NCI-H1417 treated with DMSO at 0.1 percent for 48 hours (cell line): Measurements from ENCODE around the gene CDK11B.

Source experiments
- DNase-seq: peaks from one replicate; lab custom pipeline; 2025; lab: John Stamatoyannopoulos, UW

CDK11B gene

DNA sequence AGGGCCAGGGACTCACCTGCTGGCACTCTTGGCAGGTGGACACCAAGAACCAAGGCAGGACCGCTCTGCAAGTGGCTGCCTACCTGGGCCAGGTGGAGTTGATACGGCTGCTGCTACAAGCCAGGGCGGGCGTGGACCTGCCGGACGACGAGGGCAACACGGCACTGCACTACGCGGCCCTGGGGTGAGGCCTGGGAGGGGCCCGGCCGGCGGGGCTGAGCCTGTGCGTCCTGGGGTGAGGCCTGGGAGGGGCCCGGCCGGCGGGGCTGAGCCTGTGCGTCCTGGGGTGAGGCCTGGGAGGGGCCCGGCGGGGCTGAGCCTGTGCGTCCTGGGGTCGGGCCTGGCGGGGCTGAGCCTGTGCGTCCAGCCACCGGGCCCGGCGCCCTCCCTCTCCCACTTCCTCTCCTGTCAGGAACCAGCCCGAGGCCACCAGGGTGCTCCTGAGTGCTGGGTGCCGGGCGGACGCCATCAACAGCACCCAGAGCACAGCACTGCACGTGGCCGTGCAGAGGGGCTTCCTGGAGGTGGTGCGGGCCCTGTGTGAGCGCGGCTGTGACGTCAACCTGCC lies 31.5 kb downstream of the CDK11B start:
- DNase-seq, result no peak

- no peak for DNase-seq
These were observed 32.3 kb downstream of the CDK11B start for GRCh38 chr1:1626207-1627141.

GRCh38 chr1:1625824-1626206 lies 33.0 kb downstream of the CDK11B start:
- no peak for DNase-seq

GRCh38 chr1:1625404-1625775 lies 33.4 kb downstream of the CDK11B start:
- no peak for DNase-seq

- no peak for DNase-seq
These were observed 34.1 kb downstream of the CDK11B start for GRCh38 chr1:1624443-1625403.

DNA sequence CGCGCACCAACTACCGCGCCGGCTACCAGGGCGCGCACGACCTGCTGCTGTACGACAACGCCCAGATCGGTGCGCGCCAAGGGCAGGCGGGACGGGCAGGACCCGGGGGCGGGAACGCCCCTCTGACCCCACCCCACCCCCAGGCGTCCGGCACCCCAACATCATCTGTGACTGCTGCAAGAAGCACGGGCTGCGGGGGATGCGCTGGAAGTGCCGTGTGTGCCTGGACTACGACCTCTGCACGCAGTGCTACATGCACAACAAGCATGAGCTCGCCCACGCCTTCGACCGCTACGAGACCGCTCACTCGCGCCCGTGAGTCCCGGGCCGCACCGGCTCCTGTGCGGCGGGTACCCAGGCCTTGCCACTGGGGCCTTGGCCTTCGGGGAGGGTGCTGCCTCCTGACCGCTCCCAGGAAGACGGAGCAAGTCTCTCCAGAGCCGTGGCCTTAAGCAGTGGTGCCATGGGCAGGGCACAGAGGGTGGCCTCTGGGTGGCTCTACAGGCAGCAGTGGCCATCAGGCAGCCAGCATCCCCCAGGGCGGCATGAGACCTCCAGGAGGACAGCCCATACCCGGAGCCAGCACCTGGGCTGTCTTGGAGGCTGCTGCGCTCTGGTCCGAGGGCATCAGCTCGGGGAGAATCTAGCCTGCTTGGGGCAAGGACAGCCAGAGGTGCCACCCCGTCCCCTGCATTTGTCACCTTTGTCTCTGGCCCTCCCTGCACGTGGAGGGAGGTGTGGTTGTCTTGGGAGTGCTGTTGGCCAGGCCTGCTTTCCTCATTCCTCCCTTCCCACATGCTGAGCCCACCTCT lies 35.0 kb downstream of the CDK11B start:
- no peak for DNase-seq

DNA sequence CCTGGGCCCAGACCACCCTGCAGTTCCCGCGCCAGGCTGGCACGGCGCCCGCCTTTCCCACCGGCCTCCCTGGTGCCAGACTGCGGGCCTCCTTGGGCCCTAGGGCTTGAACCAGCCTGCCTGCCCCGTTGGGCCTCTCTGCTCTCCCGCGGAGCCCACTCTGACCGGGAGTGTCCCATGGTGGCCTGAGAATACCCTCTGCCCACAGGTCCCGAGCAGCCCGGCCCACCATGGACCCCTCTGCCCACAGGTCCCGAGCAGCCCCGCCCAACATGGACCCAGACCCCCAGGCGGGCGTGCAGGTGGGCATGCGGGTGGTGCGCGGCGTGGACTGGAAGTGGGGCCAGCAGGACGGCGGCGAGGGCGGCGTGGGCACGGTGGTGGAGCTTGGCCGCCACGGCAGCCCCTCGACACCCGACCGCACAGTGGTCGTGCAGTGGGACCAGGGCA lies 35.6 kb downstream of the CDK11B start:
- DNase-seq, result no peak

GRCh38 chr1:1622788-1623094 lies 36.1 kb downstream of the CDK11B start:
- DNase-seq, result no peak

- DNase-seq, result no peak
These were observed 36.6 kb downstream of the CDK11B start for GRCh38 chr1:1622010-1622787.

- DNase-seq, result no peak
These were observed 37.4 kb downstream of the CDK11B start for GRCh38 chr1:1621173-1622009.

DNA sequence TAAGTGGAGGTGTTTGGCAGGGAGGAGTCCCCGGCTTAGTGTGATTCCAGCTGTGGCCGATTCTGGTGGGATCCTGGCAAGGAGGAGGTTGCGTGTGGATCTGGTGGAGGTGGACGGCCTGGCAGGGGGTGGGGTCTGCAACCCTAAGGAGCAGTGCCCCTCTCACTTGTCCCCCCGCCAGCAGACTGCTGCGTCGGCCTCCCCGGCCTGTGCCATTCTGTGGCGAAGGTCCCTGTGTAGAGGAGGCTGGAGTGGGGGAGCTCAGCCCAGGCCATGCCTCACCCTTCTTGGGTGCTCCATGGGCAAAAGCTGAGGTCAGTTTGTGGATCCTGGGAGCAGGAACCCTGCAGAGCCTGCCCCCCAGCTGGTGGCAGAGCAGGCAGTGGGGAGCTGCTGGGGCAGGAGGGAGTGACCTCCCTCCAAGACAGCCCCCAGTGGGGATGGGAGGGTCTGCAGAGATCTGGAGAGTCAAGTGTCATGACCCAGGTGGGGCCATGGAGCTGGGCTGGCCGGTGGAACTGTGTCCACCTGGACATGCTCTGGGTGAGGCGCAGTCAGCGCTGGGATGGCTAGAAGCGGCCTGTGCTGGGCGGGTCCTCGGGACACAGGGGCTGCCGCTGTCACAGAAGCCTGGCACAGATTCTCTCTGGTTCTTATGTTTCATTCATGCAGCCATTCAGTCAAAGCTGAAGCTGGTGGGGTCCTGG lies 38.2 kb downstream of the CDK11B start:
- no peak for DNase-seq

DNA sequence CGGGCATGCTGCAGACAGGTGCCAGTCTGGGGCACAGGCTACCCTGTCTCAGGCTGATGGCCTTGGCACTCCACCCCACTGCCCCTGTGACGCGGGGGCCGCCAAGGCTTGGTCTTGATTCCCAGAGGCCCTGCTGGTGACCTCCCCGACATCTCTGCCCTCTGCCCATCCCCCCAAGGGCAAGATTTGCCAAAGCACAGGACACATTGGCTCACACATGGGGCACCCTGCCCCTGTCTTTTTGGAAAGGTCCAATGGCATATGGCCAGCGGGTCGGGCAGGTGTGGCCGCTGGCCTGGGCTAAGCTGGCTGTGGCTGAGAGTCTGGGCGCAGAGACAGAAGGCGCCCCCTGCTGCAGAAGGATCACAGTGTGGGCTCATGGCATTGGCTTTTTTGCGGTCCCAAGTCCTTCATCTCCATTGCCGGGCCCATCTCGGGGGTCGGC lies 38.9 kb downstream of the CDK11B start:
- no peak for DNase-seq

GRCh38 chr1:1618396-1619068 lies 40.3 kb downstream of the CDK11B start:
- no peak for DNase-seq

DNA sequence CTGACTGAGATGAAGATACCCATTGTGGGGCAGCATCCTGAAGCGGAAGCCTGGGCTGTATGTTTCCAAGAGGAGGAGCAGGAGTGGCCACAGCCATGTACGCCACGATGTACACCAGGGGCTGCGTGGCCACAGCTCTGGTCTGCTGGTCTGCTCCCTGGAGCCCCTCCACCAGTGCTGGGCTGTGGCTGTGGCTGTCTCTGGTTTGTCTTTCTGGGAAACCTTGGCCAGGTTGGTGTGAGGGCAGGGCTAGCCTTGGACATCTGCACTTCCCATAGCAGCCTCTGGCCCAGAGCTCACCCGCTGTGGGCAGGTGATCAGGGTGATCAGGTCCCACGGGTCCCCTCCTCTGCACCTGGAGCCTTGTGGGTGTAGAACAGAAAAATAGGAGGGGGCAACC lies 40.9 kb downstream of the CDK11B start:
- DNase-seq, result no peak

DNA sequence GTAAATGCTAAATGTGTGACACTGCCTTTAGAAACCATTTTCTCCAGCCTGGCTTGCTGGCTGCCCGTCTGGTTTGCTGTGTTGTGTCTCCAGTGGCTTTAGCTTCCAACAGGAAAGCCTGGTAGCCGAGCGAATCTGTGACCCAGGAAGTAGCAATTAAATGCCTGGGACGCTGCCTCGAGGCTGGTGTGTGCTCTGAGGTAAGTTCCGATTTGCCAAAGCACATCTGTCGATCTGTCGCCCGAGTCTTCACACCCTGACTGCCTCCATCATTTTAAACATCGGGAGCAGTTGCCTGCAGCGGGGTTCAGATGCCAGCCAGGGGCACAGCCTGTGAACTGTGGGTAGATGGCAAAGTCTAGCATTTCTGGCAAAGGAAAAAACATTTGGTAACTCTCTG lies 41.3 kb downstream of the CDK11B start:
- DNase-seq, result no peak

- no peak for DNase-seq
These were observed 42.0 kb downstream of the CDK11B start for GRCh38 chr1:1616838-1617237.

DNA sequence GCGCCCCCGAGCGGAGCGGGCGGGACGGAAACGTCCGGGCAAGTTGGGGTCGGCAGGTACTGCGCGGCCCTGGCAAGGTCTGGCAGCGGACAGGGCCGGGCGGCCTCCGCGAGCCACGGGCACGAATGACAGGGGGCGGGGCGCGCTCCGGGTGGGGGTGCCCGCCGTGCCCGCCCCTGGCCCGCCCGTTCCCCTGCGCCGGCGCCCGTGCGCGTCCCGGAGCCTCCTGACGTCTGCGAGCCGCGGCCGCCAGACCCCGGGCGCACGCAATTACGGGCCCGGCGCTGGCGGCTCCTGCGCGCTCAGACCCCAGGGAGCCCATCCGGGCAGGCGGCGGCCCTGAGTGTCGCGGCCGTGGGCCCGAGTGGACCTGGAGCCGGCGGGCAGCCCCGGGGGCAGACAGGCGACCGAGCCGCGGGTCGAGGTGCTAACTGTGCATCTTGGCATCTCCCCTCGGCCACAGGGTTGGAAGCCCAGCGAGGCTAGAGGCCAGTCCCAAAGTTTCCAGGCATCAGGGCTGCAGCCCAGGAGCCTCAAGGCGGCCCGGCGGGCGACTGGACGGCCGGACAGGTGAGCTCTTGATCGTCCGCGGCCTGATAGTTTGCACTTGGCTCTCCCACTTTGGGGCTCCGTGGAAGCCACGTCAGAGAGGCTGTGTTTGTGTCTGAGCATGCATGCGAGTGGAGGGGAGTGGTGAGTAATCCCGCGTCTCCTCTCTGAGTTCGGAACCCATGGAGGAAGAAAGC lies 42.6 kb downstream of the CDK11B start:
- no peak for DNase-seq
